IPS-18c (cell line): Measurements from ENCODE around the gene ERFE.
A peak's percentile ranks its signal among the peaks of the same experiment; 100 is the strongest.
"Not testable (repeated sequence)": the region's sequence is repeated elsewhere in the genome, so short reads cannot be mapped to it uniquely, and the experiment has no call there.

Experiments
- H3K4me3 ChIP-seq: 2 replicates; pipeline ENCODE4 v1.7.0; 2013; ENCODE audit warnings: low read depth, mild to moderate bottlenecking, low read length, moderate library complexity; ENCODE audit not compliant: insufficient read depth
- H3K9me3 ChIP-seq: one replicate; pipeline ENCODE4 v1.6.1; 2013; ENCODE audit warnings: mild to moderate bottlenecking, low read length, moderate library complexity; ENCODE audit not compliant: control insufficient read depth, insufficient read depth

ERFE gene, protein sequence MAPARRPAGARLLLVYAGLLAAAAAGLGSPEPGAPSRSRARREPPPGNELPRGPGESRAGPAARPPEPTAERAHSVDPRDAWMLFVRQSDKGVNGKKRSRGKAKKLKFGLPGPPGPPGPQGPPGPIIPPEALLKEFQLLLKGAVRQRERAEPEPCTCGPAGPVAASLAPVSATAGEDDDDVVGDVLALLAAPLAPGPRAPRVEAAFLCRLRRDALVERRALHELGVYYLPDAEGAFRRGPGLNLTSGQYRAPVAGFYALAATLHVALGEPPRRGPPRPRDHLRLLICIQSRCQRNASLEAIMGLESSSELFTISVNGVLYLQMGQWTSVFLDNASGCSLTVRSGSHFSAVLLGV

GRCh38 chr2:238158509-238159070 lies at the start of gene ERFE:
Gene ERFE, plus strand, starts transcription at chr2:238158970. Its CDS starts 38 bp downstream, at chr2:238159008.
- Histone ChIP-seq H3K9me3 (peaks cover 2% of the 10 kb centered on the region), H3K4me3 (peak within 1 kb of the TSS; percentile 61)

- Histone ChIP-seq H3K9me3 (no peaks in the 10 kb centered on the region), H3K4me3 (no peak overlapping the region)
These were observed 45.2 kb upstream of the ERFE start for GRCh38 chr2:238113611-238114010.

GRCh38 chr2:238114331-238114841 lies 44.4 kb upstream of the ERFE start:
- H3K4me3 ChIP-seq = no peak overlapping the region
- no peaks in the 10 kb centered on the region for H3K9me3 ChIP-seq

- Histone ChIP-seq H3K4me3 (no peak overlapping the region), H3K9me3 (no peaks in the 10 kb centered on the region)
These were observed 43.7 kb upstream of the ERFE start for GRCh38 chr2:238114851-238115660.

GRCh38 chr2:238115709-238116108 lies 43.1 kb upstream of the ERFE start:
- H3K9me3 ChIP-seq, H3K4me3 ChIP-seq: not testable (repeated sequence)

DNA sequence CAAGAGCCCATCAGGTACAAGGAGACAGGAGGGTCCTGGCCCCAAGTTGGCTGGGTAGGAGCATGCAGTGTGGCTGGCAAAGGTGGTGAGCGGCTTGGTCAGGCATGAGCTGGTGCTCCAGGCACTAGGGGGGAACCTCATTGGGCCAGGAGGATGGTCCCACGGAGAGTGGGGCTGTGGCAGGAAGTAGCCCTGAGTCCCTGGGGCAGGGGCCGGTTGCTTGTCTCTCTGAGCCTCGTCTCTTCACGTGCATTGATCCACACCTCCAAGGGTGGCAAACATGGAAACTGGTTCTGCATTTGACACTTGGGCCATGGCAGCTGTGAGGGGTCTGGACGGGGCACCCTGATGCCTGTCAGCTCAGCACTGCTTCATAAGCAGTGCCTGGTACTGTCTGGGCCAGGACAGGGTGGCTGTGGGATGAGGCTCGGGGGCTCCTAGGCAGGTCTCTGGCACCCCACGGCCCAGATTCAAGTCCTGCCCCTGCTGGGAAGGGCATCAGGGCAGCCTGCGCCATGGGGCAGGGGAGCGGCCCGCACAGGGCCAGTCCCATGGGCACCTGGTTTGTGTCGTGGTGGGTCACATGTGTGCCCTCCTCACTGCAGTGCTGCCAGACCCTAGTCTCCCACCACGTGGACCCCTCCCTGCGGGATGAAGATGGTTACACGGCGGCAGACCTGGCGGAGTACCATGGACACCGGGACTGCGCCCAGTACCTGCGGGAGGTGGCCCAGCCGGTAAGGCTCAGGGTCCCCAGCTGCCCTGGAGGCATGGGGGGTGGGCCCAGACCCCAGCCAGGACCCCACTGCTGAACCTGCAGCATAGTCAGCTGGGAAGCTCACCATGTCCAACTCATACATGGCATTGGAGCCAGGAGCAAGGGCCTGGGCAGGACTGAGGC lies 42.2 kb upstream of the ERFE start:
- no peaks in the 10 kb centered on the region for H3K9me3 ChIP-seq
- H3K4me3 ChIP-seq = no peak overlapping the region

DNA sequence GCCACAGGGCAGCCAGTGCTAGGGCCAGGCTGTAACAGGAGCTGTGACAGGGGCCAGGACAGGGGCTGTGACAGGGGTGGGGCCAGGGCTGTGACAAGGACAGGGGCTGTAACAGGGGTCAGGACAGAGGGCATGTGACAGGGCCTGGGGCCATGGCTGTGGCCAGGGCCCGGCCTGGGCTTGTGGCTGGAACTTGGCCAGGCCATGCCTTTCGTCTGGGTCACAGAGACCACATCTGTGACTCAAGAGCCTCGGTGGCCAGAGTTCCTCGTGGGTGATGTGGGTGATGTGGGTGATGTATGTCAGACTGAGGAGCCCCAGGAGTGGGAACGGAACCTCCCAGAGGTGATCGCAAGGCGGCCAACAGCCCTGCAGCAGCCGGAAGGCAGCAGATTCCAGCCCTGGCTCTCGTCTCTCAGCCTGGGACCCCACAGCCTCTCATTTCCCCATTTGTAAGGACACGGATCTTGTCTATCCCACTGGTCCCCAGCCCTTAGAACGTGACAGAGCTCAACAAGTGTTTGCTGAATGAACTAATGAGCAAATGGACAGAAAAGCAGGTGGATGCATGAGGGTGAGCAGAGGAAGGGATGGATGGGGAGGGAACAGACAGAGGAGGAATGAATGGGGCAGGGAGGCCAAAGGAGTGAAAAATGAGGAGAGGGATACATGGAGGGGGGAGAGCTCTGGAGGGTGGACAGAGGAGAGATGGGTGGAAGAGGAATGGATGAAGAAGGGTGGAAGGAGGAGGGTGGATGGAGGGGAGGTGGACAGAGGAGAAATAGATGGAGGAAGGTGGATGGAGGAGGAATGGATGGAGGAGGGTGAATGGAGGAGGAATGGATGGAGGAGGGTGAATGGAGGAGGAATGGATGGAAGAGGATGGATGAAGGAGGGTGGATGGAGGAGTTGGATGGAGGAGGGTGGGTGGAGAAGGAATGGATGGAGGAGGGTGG lies 41.3 kb upstream of the ERFE start:
- Histone ChIP-seq H3K4me3 (no peak overlapping the region), H3K9me3 (no peaks in the 10 kb centered on the region)

DNA sequence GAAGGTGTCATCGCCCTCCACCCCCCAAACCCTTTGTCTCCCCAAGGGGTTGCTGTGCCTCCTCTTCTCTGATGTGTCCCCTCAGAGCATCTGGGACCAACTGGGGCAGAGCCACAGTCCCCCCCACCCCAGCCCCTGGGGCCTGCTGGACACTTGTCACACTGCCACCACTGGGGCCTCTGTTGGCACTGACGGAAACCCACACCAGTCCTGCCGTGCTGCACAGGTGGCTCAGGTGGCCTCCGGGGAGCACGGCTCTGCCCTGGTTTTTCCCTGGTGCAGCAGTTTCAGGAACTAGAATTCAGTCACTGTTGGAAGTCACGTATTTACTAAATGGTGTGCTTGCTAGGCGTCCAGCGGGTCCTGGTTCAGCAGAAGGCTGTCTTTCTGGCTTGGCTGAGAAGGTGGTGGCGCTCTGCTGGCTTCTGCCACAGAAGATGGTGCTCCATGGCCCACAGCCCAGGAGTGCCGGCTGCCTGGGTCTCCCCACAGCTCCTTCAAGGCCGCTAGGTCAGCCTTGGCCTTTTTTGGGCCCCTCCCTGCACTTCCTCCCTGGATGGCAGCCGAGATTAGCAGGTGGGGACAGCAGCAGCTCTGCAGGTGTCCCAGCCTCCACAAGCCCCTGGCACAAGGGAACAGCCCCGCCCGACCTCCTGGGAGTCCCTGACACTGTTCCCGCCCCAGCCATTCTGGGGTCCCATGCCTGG lies 38.9 kb upstream of the ERFE start:
- no peaks in the 10 kb centered on the region for H3K9me3 ChIP-seq
- H3K4me3 ChIP-seq = no peak overlapping the region

GRCh38 chr2:238120463-238121298 lies 38.1 kb upstream of the ERFE start:
- H3K9me3 ChIP-seq = no peaks in the 10 kb centered on the region
- H3K4me3 ChIP-seq = no peak overlapping the region

DNA sequence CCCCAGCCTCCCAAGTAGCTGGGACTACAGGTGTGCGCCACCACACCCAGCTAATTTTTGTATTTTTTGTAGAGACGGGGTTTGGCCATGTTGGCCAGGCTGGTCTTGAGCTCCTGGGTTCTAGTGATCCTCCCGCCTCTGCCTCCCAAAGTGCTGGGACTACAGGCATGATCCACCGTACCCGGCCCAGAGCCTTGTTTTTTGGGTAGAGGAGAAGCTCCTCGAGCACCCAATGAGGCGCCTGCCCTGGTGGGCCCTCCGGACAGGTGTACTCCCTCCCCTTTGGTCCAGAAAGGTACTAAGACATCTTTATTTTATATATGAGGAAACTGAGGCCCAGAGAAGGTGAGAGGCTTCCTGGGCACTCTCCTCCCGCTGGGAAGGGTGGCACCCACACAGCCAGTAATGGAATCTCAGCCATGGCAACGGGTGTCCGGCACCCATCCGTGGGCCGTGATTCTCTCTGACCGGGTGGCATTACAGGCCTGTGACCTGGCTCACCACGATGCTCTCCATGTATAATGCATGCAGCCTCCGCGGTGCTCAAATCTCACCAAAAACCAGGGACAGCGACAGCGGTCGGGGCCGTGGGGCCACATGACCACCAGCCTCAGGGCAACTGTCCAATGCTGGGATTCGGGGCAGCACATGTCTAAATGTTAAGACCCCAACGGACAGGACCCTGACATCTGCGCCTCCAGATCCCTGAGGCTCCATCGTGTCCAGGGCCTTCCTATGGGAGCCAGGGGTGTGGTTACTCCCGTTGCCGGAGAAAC lies 37.1 kb upstream of the ERFE start:
- no peak overlapping the region for H3K4me3 ChIP-seq

DNA sequence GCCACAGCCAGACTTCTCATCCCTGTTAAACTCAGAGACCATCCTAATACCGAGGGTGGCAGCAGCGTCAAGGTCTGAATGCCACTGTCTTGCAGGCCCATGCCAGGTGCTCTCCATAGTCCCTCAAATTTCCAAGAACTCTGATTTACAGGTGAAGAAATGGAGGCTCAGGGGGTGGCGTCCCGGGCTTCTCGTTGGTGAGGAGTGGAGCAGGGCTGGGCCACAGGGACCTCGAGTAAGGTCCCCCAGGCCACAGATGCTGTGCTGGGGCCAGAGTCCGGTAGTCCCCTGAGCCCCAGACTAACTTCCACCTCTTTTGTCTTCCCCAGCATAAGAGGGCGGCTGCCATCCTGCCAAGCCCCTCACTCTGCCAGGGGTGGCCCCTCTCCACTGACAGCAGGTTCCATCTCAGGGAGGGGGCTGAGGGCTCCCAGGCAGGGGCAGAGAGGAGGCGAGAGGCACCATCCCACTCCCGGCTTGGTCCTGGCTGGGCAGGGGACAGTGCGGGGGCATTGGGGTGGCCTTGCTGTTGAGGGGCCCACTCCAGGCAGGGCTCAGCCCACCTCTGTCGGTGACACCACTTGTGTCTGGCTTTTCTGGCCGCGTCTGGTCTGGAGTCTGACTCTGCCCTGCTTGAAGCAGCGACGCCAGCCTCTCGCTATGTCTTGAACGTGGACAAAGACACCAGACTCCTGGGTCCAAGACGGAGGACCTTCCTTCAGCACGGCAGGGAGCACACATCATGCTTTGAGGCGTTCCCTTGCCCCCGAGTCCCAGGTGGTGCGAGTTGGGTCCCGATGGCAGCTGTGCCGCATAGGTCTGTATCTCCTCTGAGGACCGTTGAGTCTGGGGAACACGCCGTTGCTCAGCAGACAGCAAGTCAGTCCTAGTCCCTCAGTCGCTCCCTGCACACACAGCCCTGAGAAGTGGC lies 36.2 kb upstream of the ERFE start:
- H3K4me3 ChIP-seq = no peak overlapping the region
- H3K9me3 ChIP-seq = no peaks in the 10 kb centered on the region

More for the DNA sequence above, 37.1 kb upstream of the ERFE start:
- H3K9me3 ChIP-seq = no peaks in the 10 kb centered on the region

DNA sequence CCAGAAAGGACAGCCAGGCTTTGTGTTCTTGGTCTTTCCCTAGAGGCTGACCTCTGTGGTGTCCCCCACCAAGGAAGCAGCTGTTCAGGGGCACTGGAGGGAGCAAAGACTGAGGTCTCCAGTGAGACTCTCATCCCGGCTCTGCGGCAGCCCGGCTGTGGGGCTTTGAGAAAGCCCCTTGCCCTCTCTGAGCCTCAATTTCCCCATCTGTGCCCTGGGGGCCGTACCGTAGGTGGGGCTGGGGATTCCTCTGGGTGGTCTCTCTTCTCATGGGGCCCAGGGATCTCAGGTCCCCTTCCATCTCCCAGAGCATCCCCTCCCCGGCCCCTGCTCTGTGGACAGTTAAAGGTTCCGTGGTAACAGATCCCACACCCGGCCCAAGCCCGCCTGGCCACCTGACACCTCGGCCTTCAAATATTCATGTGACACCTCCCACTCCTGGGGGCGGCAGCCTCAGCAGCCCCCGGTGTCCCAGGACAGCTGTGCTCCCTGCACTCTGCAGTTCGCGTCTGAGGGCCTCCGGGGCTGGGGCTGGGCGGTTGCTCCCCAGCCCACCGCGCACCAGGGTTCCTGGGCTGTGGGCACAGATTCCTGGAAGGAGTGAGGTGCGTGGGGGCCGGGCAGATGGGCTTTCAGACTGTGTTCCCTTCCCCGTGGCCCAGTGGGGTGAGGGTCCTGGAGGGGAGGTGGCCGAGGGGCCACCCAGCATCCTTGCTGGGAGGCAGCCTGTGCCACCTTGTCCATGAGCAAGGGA lies 35.4 kb upstream of the ERFE start:
- H3K4me3 ChIP-seq = no peak overlapping the region
- no peaks in the 10 kb centered on the region for H3K9me3 ChIP-seq
